ENCODE measurements around the gene RC3H2.

Gene RC3H2

GRCh38 chr9:122879443-122879842 is 25.7 kb downstream of the RC3H2 start:
- TF ChIP-seq EGR1 (IDR thresholded peaks at IDR 0.05): no peak
- TF ChIP-seq RAD21 (IDR thresholded peaks at IDR 0.05; ENCODE audit: low read depth): no peak
- TF ChIP-seq TAF1 (IDR thresholded peaks at IDR 0.05; ENCODE audit: low read depth): no peak

GRCh38 chr9:122875523-122875922 is 29.6 kb downstream of the RC3H2 start:
- no peak for TF ChIP-seq USF1 (IDR thresholded peaks at IDR 0.05)
- TF ChIP-seq TCF12 (IDR thresholded peaks at IDR 0.05; ENCODE audit: low read depth): no peak
- TF ChIP-seq CEBPB (IDR thresholded peaks at IDR 0.05): no peak

GRCh38 chr9:122866079-122866478 is 39.1 kb downstream of the RC3H2 start:
- TF ChIP-seq USF1 (IDR thresholded peaks at IDR 0.05): no peak
- no peak for TF ChIP-seq CREB1 (IDR thresholded peaks at IDR 0.05; ENCODE audit: low read depth)
- no peak for TF ChIP-seq REST (IDR thresholded peaks at IDR 0.05; ENCODE audit: low read depth)
- TF ChIP-seq ZBTB7A (IDR thresholded peaks at IDR 0.05; ENCODE audit: low read depth): no peak
- TF ChIP-seq MAX (IDR thresholded peaks at IDR 0.05): no peak
- TF ChIP-seq FOXM1 (IDR thresholded peaks at IDR 0.05; ENCODE audit: borderline replicate concordance, low read depth): no peak
- no peak for TF ChIP-seq EGR1 (IDR thresholded peaks at IDR 0.05)
- TF ChIP-seq NFIC (IDR thresholded peaks at IDR 0.05): no peak
- no peak for TF ChIP-seq TAF1 (IDR thresholded peaks at IDR 0.05; ENCODE audit: low read depth)
- no peak for TF ChIP-seq RAD21 (IDR thresholded peaks at IDR 0.05; ENCODE audit: low read depth)
- no peak for TF ChIP-seq CEBPB (IDR thresholded peaks at IDR 0.05)
- no peak for TF ChIP-seq TEAD4 (IDR thresholded peaks at IDR 0.05)
- TF ChIP-seq TCF12 (IDR thresholded peaks at IDR 0.05; ENCODE audit: low read depth): no peak
- no peak for TF ChIP-seq EP300 (IDR thresholded peaks at IDR 0.05; ENCODE audit: borderline replicate concordance)

GRCh38 chr9:122865300-122865699 is 39.9 kb downstream of the RC3H2 start:
- TF ChIP-seq EP300 (IDR thresholded peaks at IDR 0.05; ENCODE audit: borderline replicate concordance) (no peak), ZBTB7A (IDR thresholded peaks at IDR 0.05; ENCODE audit: low read depth) (no peak), RAD21 (IDR thresholded peaks at IDR 0.05; ENCODE audit: low read depth) (no peak), TCF12 (IDR thresholded peaks at IDR 0.05; ENCODE audit: low read depth) (no peak), CEBPB (IDR thresholded peaks at IDR 0.05) (no peak), FOXM1 (IDR thresholded peaks at IDR 0.05; ENCODE audit: borderline replicate concordance, low read depth) (no peak), REST (IDR thresholded peaks at IDR 0.05; ENCODE audit: low read depth) (no peak), YY1 (IDR thresholded peaks at IDR 0.05; ENCODE audit: low read depth) (no peak), EGR1 (IDR thresholded peaks at IDR 0.05) (no peak), NFIC (IDR thresholded peaks at IDR 0.05) (no peak), TEAD4 (IDR thresholded peaks at IDR 0.05) (no peak), USF1 (IDR thresholded peaks at IDR 0.05) (no peak), CREB1 (IDR thresholded peaks at IDR 0.05; ENCODE audit: low read depth) (no peak), MAX (IDR thresholded peaks at IDR 0.05) (no peak), TAF1 (IDR thresholded peaks at IDR 0.05; ENCODE audit: low read depth) (no peak)

GRCh38 chr9:122863407-122863806 is 41.8 kb downstream of the RC3H2 start:
- TF ChIP-seq ZBTB7A (IDR thresholded peaks at IDR 0.05; ENCODE audit: low read depth) (no peak), USF1 (IDR thresholded peaks at IDR 0.05) (no peak), TCF12 (IDR thresholded peaks at IDR 0.05; ENCODE audit: low read depth) (no peak), REST (IDR thresholded peaks at IDR 0.05; ENCODE audit: low read depth) (no peak), NFIC (IDR thresholded peaks at IDR 0.05) (no peak), CEBPB (IDR thresholded peaks at IDR 0.05) (no peak), YY1 (IDR thresholded peaks at IDR 0.05; ENCODE audit: low read depth) (no peak), TAF1 (IDR thresholded peaks at IDR 0.05; ENCODE audit: low read depth) (no peak), RAD21 (IDR thresholded peaks at IDR 0.05; ENCODE audit: low read depth) (no peak), EGR1 (IDR thresholded peaks at IDR 0.05) (no peak), CREB1 (IDR thresholded peaks at IDR 0.05; ENCODE audit: low read depth) (no peak), TEAD4 (IDR thresholded peaks at IDR 0.05) (no peak), MAX (IDR thresholded peaks at IDR 0.05) (no peak), EP300 (IDR thresholded peaks at IDR 0.05; ENCODE audit: borderline replicate concordance) (no peak), FOXM1 (IDR thresholded peaks at IDR 0.05; ENCODE audit: borderline replicate concordance, low read depth) (no peak)
